ENCODE measurements around the gene NCOA3.
"Not testable (repeated sequence)": the region's sequence is repeated elsewhere in the genome, so short reads cannot be mapped to it uniquely, and the experiment has no call there.

Gene NCOA3

GRCh38 chr20:47568019-47568418 is 66.3 kb downstream of the NCOA3 start:
- DNase-seq, result no peak

- no peak for DNase-seq
Observed at GRCh38 chr20:47568837-47569410, 67.2 kb downstream of the NCOA3 start.

GRCh38 chr20:47571426-47571825 is 69.7 kb downstream of the NCOA3 start:
- DNase-seq, result no peak

GRCh38 chr20:47572105-47572729 is 70.5 kb downstream of the NCOA3 start:
- DNase-seq, result no peak

GRCh38 chr20:47573559-47573958 is 71.9 kb downstream of the NCOA3 start:
- DNase-seq, result no peak

GRCh38 chr20:47574616-47575364 is 73.1 kb downstream of the NCOA3 start:
- peak in 1 of 2 experiments; percentile 32 for DNase-seq

GRCh38 chr20:47576516-47577033 is 74.9 kb downstream of the NCOA3 start:
- peak; percentile 34 to 80 for DNase-seq

GRCh38 chr20:47577314-47577713 is 75.6 kb downstream of the NCOA3 start:
- DNase-seq, result no peak

- DNase-seq, result no peak
Observed at GRCh38 chr20:47578543-47578942, 76.9 kb downstream of the NCOA3 start.

- not testable (repeated sequence) for DNase-seq
Observed at GRCh38 chr20:47580686-47581085, 79.0 kb downstream of the NCOA3 start.

GRCh38 chr20:47581090-47581489 is 79.4 kb downstream of the NCOA3 start:
- DNase-seq, result no peak

- no peak for DNase-seq
Observed at GRCh38 chr20:47583551-47583950, 81.9 kb downstream of the NCOA3 start.

- DNase-seq, result no peak
Observed at GRCh38 chr20:47585087-47585747, 83.5 kb downstream of the NCOA3 start.

- DNase-seq, result peak; percentile 25 to 64
Observed at GRCh38 chr20:47586649-47587294, 85.1 kb downstream of the NCOA3 start.

- no peak for DNase-seq
Observed at GRCh38 chr20:47588158-47588557, 86.5 kb downstream of the NCOA3 start.

GRCh38 chr20:47591231-47591630 is 89.5 kb downstream of the NCOA3 start:
- DNase-seq, result no peak

- DNase-seq, result no peak
Observed at GRCh38 chr20:47594157-47594556, 92.5 kb downstream of the NCOA3 start.

- not testable (repeated sequence) for DNase-seq
Observed at GRCh38 chr20:47595138-47595537, 93.5 kb downstream of the NCOA3 start.

GRCh38 chr20:47596003-47596571 is 94.4 kb downstream of the NCOA3 start:
- no peak for DNase-seq

- DNase-seq, result no peak
Observed at GRCh38 chr20:47597090-47597489, 95.4 kb downstream of the NCOA3 start.

- DNase-seq, result no peak
Observed at GRCh38 chr20:47598911-47599744, 97.4 kb downstream of the NCOA3 start.

Data from NCI-H524 (cell line).